IMR-90 (cell line): ENCODE measurements around the gene GOLGA3. TPM values are rescaled to one million over a fixed set of nuclear protein-coding genes. Genes with fewer than 3 reads are reported as not detected.

Source experiments
- ATAC-seq: fragments of 200-7000 bp; cut with Tn5 transposase; 2 replicates; pipeline ENCODE4 v1.9.1; 2020; ENCODE audit warnings: low read depth, mild to moderate bottlenecking, moderate library complexity
- BruUV-seq: library from RNA; stranded (reverse); fragments of 400-500 nt; replicated peaks from 2 replicates; lab custom pipeline; 2021; lab: Mats Ljungman, UMichigan
- CTCF ChIA-PET: fragments of 300-600 bp; formaldehyde crosslinking; extraction: SDS; loops from one replicate; lab custom pipeline; 2021; ENCODE audit warnings: antibody characterized with exemption; lab: Yijun Ruan, JAX
- POLR2A ChIA-PET: fragments of 300-600 bp; sonication (Branson Sonifier 250); formaldehyde crosslinking; loops from one replicate; lab custom pipeline; 2022; ENCODE audit warnings: antibody characterized with exemption; ENCODE audit not compliant: unreplicated experiment; lab: Charles Lee
- DNase-seq: peaks from one replicate; pipeline ENCODE4 v3.0.0; 2013
- H2AFZ ChIP-seq: replicated peaks from 2 replicates; pipeline ENCODE3; 2013; ENCODE audit warnings: low read length, mild to moderate bottlenecking; ENCODE audit not compliant: poor library complexity
- H2AK5ac ChIP-seq: 2 replicates; pipeline ENCODE4 v1.6.1; 2013; ENCODE audit warnings: low read depth, low read length, inconsistent platforms
- H2AK9ac ChIP-seq: replicated peaks from 2 replicates; pipeline ENCODE3; 2013; ENCODE audit warnings: mild to moderate bottlenecking, low read depth, low read length, moderate library complexity; ENCODE audit not compliant: poor library complexity
- H2BK120ac ChIP-seq: 2 replicates; pipeline ENCODE4 v1.6.1; 2013; ENCODE audit warnings: low read depth, low read length, inconsistent platforms
- H2BK15ac ChIP-seq: 3 replicates; pipeline ENCODE4 v1.6.1; 2013; ENCODE audit warnings: low read depth, low read length, inconsistent platforms
- H2BK20ac ChIP-seq: 2 replicates; pipeline ENCODE4 v1.6.1; 2013; ENCODE audit warnings: low read depth, mild to moderate bottlenecking, inconsistent platforms, low read length, moderate library complexity
- H2BK5ac ChIP-seq: 2 replicates; pipeline ENCODE4 v1.6.1; 2013; ENCODE audit warnings: mild to moderate bottlenecking, low read depth, low read length, inconsistent platforms; ENCODE audit not compliant: poor library complexity, severe bottlenecking
- H3K14ac ChIP-seq: replicated peaks from 2 replicates; pipeline ENCODE4 v1.6.1; 2013; ENCODE audit warnings: low read depth, low read length, inconsistent platforms
- H3K18ac ChIP-seq: 2 replicates; pipeline ENCODE4 v1.6.1; 2013; ENCODE audit warnings: low read depth, low read length, control low read depth
- H3K23ac ChIP-seq: 2 replicates; pipeline ENCODE4 v1.6.1; 2013; ENCODE audit warnings: low read depth, low read length, inconsistent platforms
- H3K27ac ChIP-seq: 2 replicates; pipeline ENCODE4 v1.5.1; 2013; ENCODE audit warnings: mild to moderate bottlenecking, control low read depth, low read length; ENCODE audit not compliant: insufficient read depth
- H3K27me3 ChIP-seq: 2 replicates; pipeline ENCODE4 v1.6.1; 2013; ENCODE audit warnings: low read length; ENCODE audit not compliant: control insufficient read depth, insufficient read depth
- H3K36me3 ChIP-seq: 2 replicates; pipeline ENCODE4 v1.6.1; 2013; ENCODE audit warnings: low read length, mixed read lengths; ENCODE audit not compliant: control insufficient read depth, insufficient read depth
- H3K4ac ChIP-seq: 2 replicates; pipeline ENCODE4 v1.6.1; 2013; ENCODE audit warnings: low read depth, low read length, inconsistent platforms
- H3K4me1 ChIP-seq: 2 replicates; pipeline ENCODE4 v1.6.1; 2013; ENCODE audit warnings: low read length, mixed read lengths; ENCODE audit not compliant: control insufficient read depth, insufficient read depth
- H3K4me2 ChIP-seq: 2 replicates; pipeline ENCODE4 v1.6.1; 2013; ENCODE audit warnings: low read depth, mild to moderate bottlenecking, control low read depth, low read length, moderate library complexity
- H3K4me3 ChIP-seq: 2 replicates; pipeline ENCODE4 v1.5.1; 2013; ENCODE audit warnings: low read depth, mild to moderate bottlenecking, control low read depth, low read length, moderate library complexity; ENCODE audit not compliant: insufficient read depth
- H3K56ac ChIP-seq: 2 replicates; pipeline ENCODE4 v1.6.1; 2013; ENCODE audit warnings: low read length, inconsistent platforms; ENCODE audit not compliant: insufficient read depth; ENCODE audit errors: extremely low read depth
- H3K79me1 ChIP-seq, 2 experiments: 2 replicates each; pipeline ENCODE4 v1.6.1; 2013; ENCODE audit warnings: low read length in 2 of 2, inconsistent platforms in 1 of 2, low read depth in 1 of 2
- H3K9ac ChIP-seq: 2 replicates; pipeline ENCODE4 v1.6.1; 2013; ENCODE audit warnings: low read depth, low read length, control low read depth
- H3K9me1 ChIP-seq: 2 replicates; pipeline ENCODE4 v1.6.1; 2013; ENCODE audit warnings: low read length, inconsistent platforms; ENCODE audit not compliant: insufficient read depth
- H3K9me3 ChIP-seq: 2 replicates; pipeline ENCODE4 v1.6.1; 2013; ENCODE audit warnings: low read length; ENCODE audit not compliant: control insufficient read depth, insufficient read depth
- H4K20me1 ChIP-seq: 2 replicates; pipeline ENCODE4 v1.6.1; 2013; ENCODE audit warnings: low read length, inconsistent platforms; ENCODE audit not compliant: insufficient read depth
- H4K5ac ChIP-seq: 2 replicates; pipeline ENCODE4 v1.6.1; 2013; ENCODE audit warnings: mild to moderate bottlenecking, low read depth, low read length, control low read depth
- H4K8ac ChIP-seq, 2 experiments: 2 replicates each; pipeline ENCODE4 v1.6.1; 2013; ENCODE audit warnings: low read depth in 2 of 2, low read length in 2 of 2, control low read depth in 1 of 2, inconsistent platforms in 1 of 2
- H4K91ac ChIP-seq: 2 replicates; pipeline ENCODE4 v1.6.1; 2013; ENCODE audit warnings: low read depth, low read length, inconsistent platforms; ENCODE audit not compliant: insufficient read depth
- BHLHE40 ChIP-seq: fragments of 150-350 bp; IDR thresholded peaks from 2 replicates; pipeline ENCODE4 v1.6.1; 2016; ENCODE audit warnings: mild to moderate bottlenecking, low read depth, low read length
- CEBPB ChIP-seq: IDR thresholded peaks from 2 replicates; pipeline ENCODE4 v1.6.1; 2012; ENCODE audit warnings: low read depth, low read length, improper control_type of control experiment
- CHD1 ChIP-seq: IDR thresholded peaks from 2 replicates; pipeline ENCODE4 v1.6.1; 2012; ENCODE audit warnings: low read depth, low read length, improper control_type of control experiment
- CTCF ChIP-seq: conservative IDR thresholded peaks from 2 replicates; pipeline ENCODE4 v1.5.1; 2012; ENCODE audit warnings: mild to moderate bottlenecking, low read depth, low read length, improper control_type of control experiment
- FOS ChIP-seq: fragments of 150-350 bp; IDR thresholded peaks from 2 replicates; pipeline ENCODE4 v1.6.1; 2016; ENCODE audit warnings: low read depth, low read length
- MAFK ChIP-seq: IDR thresholded peaks from 2 replicates; pipeline ENCODE4 v1.6.1; 2012; ENCODE audit warnings: low read depth, low read length, improper control_type of control experiment
- MXI1 ChIP-seq: IDR thresholded peaks from 2 replicates; pipeline ENCODE4 v1.6.1; 2012; ENCODE audit warnings: low read depth, mild to moderate bottlenecking, low read length, moderate library complexity, borderline replicate concordance
- NFE2L2 ChIP-seq: fragments of 150-350 bp; IDR thresholded peaks from 2 replicates; pipeline ENCODE4 v1.6.1; 2016; ENCODE audit warnings: low read depth, mild to moderate bottlenecking, low read length
- POLR2A ChIP-seq: IDR thresholded peaks from 2 replicates; pipeline ENCODE4 v1.6.1; 2012; ENCODE audit warnings: mild to moderate bottlenecking, low read depth, low read length
- RAD21 ChIP-seq: IDR thresholded peaks from 2 replicates; pipeline ENCODE4 v1.6.1; 2012; ENCODE audit warnings: low read length, improper control_type of control experiment
- RCOR1 ChIP-seq: IDR thresholded peaks from 2 replicates; pipeline ENCODE4 v1.6.1; 2012; ENCODE audit warnings: mild to moderate bottlenecking, low read length, improper control_type of control experiment; ENCODE audit not compliant: insufficient replicate concordance
- RFX5 ChIP-seq: IDR thresholded peaks from 2 replicates; pipeline ENCODE4 v1.8.0; 2012; ENCODE audit warnings: low read depth, mild to moderate bottlenecking, low read length, moderate library complexity
- WGBS, 2 experiments: methylation state at CpG; one replicate each; pipeline versions ENCODE4 v1.1.5 to v1.1.7; 2013; ENCODE audit warnings: missing lambda C conversion rate in 2 of 2; ENCODE audit not compliant: insufficient read length in 1 of 2; ENCODE audit errors: extremely low coverage in 2 of 2; 5-methylcytosine and 5-hydroxymethylcytosine counted together
- dilution Hi-C: fragments of 300-500 bp; cut with HindIII; formaldehyde crosslinking; loops from one replicate; pipeline ENCODE4 v1.14.3; 2018; ENCODE audit warnings: low sequenced_read_pairs; ENCODE audit not compliant: unreplicated experiment
- in situ Hi-C: fragments of 300-500 bp; cut with MboI; formaldehyde crosslinking; loops from 3 replicates; pipeline ENCODE4 v1.14.3; 2019; ENCODE audit warnings: low sequenced_read_pairs, inconsistent platforms, mixed read lengths
- intact Hi-C: fragments of 100-400 bp; cut with micrococcal nuclease; formaldehyde crosslinking; loops from 2 replicates; pipeline ENCODE4 v1.10.0; 2022
- polyA plus RNA-seq, 3 experiments: library from polyadenylated mRNA; depleted of rRNA; stranded (reverse); fragments of >200 nt; gene quantifications; 2 replicates each; pipeline ENCODE4 v1.2.3, GENCODE V29; 2012; ENCODE audit warnings: low replicate concordance in 1 of 3
- total RNA-seq: library from RNA; depleted of rRNA; stranded (reverse); fragments of >200 nt; gene quantifications from 2 replicates; pipeline ENCODE4 v1.2.3, GENCODE V29; 2012
- TF ChIP-seq, protein P1 (sequence below): fragments of 150-350 bp; IDR thresholded peaks from 2 replicates; pipeline ENCODE4 v1.6.1; 2016; ENCODE audit warnings: low read depth, mild to moderate bottlenecking, low read length, moderate library complexity, borderline replicate concordance
- TF ChIP-seq, protein P2 (sequence below): fragments of 150-350 bp; IDR thresholded peaks from 2 replicates; pipeline ENCODE4 v1.6.1; 2017; ENCODE audit warnings: mild to moderate bottlenecking, antibody characterized with exemption, low read length, low read depth

The GOLGA3 gene
- total and polyA plus RNA-seq, 2 of the 4 experiments (the other 2 are of a cell fraction): 39.6 to 99.8 TPM

- H2AK5ac ChIP-seq: no peak overlapping the region
- H2AFZ ChIP-seq: no peak overlapping the region
- H2BK20ac ChIP-seq: no peak overlapping the region
- no peak overlapping the region for H3K56ac ChIP-seq
- WGBS, 2 experiments: 90% methylated on average over 20 of the region's 37 CpGs; no CpG with 5 or more reads in 1 of the 2 experiments
- no peak overlapping the region for H3K4me2 ChIP-seq
- ChIA-PET POLR2A (no interaction called here), CTCF (no interaction called here)
- H3K9me3 ChIP-seq: no peaks in the 10 kb centered on the region
- H4K91ac ChIP-seq: no peak overlapping the region
- in situ Hi-C loops (no loop called here), intact Hi-C loops (no loop called here), dilution Hi-C loops (no loop called here)
- no peak overlapping the region for H3K9ac ChIP-seq
- no peak for DNase-seq
- H3K4me3 ChIP-seq: no peak overlapping the region
- H4K20me1 ChIP-seq: peaks cover 30% of the 10 kb centered on the region
- no peak overlapping the region for H2AK9ac ChIP-seq
- TF ChIP-seq, protein P1, sequence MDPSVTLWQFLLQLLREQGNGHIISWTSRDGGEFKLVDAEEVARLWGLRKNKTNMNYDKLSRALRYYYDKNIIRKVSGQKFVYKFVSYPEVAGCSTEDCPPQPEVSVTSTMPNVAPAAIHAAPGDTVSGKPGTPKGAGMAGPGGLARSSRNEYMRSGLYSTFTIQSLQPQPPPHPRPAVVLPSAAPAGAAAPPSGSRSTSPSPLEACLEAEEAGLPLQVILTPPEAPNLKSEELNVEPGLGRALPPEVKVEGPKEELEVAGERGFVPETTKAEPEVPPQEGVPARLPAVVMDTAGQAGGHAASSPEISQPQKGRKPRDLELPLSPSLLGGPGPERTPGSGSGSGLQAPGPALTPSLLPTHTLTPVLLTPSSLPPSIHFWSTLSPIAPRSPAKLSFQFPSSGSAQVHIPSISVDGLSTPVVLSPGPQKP: no peak
- TF ChIP-seq, protein P2, sequence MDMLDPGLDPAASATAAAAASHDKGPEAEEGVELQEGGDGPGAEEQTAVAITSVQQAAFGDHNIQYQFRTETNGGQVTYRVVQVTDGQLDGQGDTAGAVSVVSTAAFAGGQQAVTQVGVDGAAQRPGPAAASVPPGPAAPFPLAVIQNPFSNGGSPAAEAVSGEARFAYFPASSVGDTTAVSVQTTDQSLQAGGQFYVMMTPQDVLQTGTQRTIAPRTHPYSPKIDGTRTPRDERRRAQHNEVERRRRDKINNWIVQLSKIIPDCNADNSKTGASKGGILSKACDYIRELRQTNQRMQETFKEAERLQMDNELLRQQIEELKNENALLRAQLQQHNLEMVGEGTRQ: no peak
- TF ChIP-seq POLR2A (no peak), MAFK (no peak), CEBPB (no peak), BHLHE40 (no peak), RFX5 (no peak), CHD1 (no peak), RCOR1 (no peak), FOS (no peak), RAD21 (no peak), NFE2L2 (no peak), MXI1 (no peak), CTCF (no peak)
- no peak overlapping the region for H2BK120ac ChIP-seq
- no TSS peak for BruUV-seq
- H3K18ac ChIP-seq: no peak overlapping the region
- H3K23ac ChIP-seq: no peak overlapping the region
- H3K79me1 ChIP-seq: peaks cover 27 to 47% of the 10 kb centered on the region in 2 experiments
- H2BK5ac ChIP-seq: no peak overlapping the region
- no peak overlapping the region for H3K14ac ChIP-seq
- H3K4ac ChIP-seq: no peak overlapping the region
- no peaks in the 10 kb centered on the region for H3K27me3 ChIP-seq
- no peak for ATAC-seq
- H3K4me1 ChIP-seq: no peaks in the 10 kb centered on the region
- H4K8ac ChIP-seq: no peak overlapping the region
- peaks cover 68% of the 10 kb centered on the region for H3K36me3 ChIP-seq
- no peak overlapping the region for H2BK15ac ChIP-seq
- H4K5ac ChIP-seq: no peak overlapping the region
- H3K9me1 ChIP-seq: no peaks in the 10 kb centered on the region
- H3K27ac ChIP-seq: no peak overlapping the region
Measured at GRCh38 chr12:132727091-132727794, 101.4 kb downstream of the GOLGA3 start.
